Measurements from ENCODE around the gene TTC16.
A peak's percentile ranks its signal among the peaks of the same experiment; 100 is the strongest.

Gene TTC16

GRCh38 chr9:127720865-127721227 lies 5.0 kb downstream of the TTC16 start:
- DNase-seq (ENCODE audit: low read depth, low spot score) = no peak

- DNase-seq (ENCODE audit: low read depth, low spot score) = no peak
These were observed 5.5 kb downstream of the TTC16 start for GRCh38 chr9:127721391-127721821.

- DNase-seq (ENCODE audit: low read depth, low spot score) = no peak
These were observed 6.3 kb downstream of the TTC16 start for GRCh38 chr9:127722055-127722745.

- no peak for DNase-seq (ENCODE audit: low read depth, low spot score)
These were observed 7.1 kb downstream of the TTC16 start for GRCh38 chr9:127723013-127723412.

GRCh38 chr9:127723444-127723843 lies 7.6 kb downstream of the TTC16 start:
- no peak for DNase-seq (ENCODE audit: low read depth, low spot score)

- DNase-seq (ENCODE audit: low read depth, low spot score) = no peak
These were observed 8.1 kb downstream of the TTC16 start for GRCh38 chr9:127724012-127724411.

GRCh38 chr9:127726871-127727270 lies 11.0 kb downstream of the TTC16 start:
- no peak for DNase-seq (ENCODE audit: low read depth, low spot score)

- no peak for DNase-seq (ENCODE audit: low read depth, low spot score)
These were observed 12.9 kb downstream of the TTC16 start for GRCh38 chr9:127728808-127729207.

GRCh38 chr9:127729522-127730256 lies 13.8 kb downstream of the TTC16 start:
- no peak for DNase-seq (ENCODE audit: low read depth, low spot score)

GRCh38 chr9:127730262-127730661 lies 14.4 kb downstream of the TTC16 start:
- no peak for DNase-seq (ENCODE audit: low read depth, low spot score)

- no peak for DNase-seq (ENCODE audit: low read depth, low spot score)
These were observed 15.0 kb downstream of the TTC16 start for GRCh38 chr9:127730799-127731410.

- no peak for DNase-seq (ENCODE audit: low read depth, low spot score)
These were observed 16.1 kb downstream of the TTC16 start for GRCh38 chr9:127731938-127732337.

- no peak for DNase-seq (ENCODE audit: low read depth, low spot score)
These were observed 16.6 kb downstream of the TTC16 start for GRCh38 chr9:127732444-127732843.

- DNase-seq (ENCODE audit: low read depth, low spot score) = no peak
These were observed 17.7 kb downstream of the TTC16 start for GRCh38 chr9:127733614-127734013.

- DNase-seq (ENCODE audit: low read depth, low spot score) = no peak
These were observed 18.4 kb downstream of the TTC16 start for GRCh38 chr9:127734247-127734746.

- peak; percentile 94 for DNase-seq (ENCODE audit: low read depth, low spot score)
These were observed 19.1 kb downstream of the TTC16 start, which contains the start of gene TOR2A for GRCh38 chr9:127734747-127735529. Gene TOR2A, minus strand, starts transcription at chr9:127735294. Its CDS starts 24 bp downstream, at chr9:127735270.

GRCh38 chr9:127735530-127736185 lies 19.8 kb downstream of the TTC16 start:
- DNase-seq (ENCODE audit: low read depth, low spot score) = no peak

GRCh38 chr9:127738666-127739065 lies 22.8 kb downstream of the TTC16 start:
- DNase-seq (ENCODE audit: low read depth, low spot score) = no peak

GRCh38 chr9:127739614-127740330 lies 23.9 kb downstream of the TTC16 start:
- no peak for DNase-seq (ENCODE audit: low read depth, low spot score)

- DNase-seq (ENCODE audit: low read depth, low spot score) = no peak
These were observed 26.1 kb downstream of the TTC16 start for GRCh38 chr9:127741831-127742434.
